Activated T-helper 2 cell treated with anti-CD3 and anti-CD28 coated beads, Interferon-gamma antibody, Interleukin-2, Interleukin-4, amounts not matched to agents 10 μg/mL and 5 μg/mL and 100 μg/mL, durations not matched to agents 14 hours and 24 hours and 36 hours (primary cell): ENCODE data around the gene ST6GALNAC2. TPM values are rescaled to one million over a fixed set of nuclear protein-coding genes. Genes with fewer than 3 reads are reported as not detected.

Source experiments
- DNase-seq: peaks from one replicate; pipeline ENCODE4 v3.0.0; 2021; ENCODE audit warnings: low spot score
- H3K27ac Mint-ChIP-seq: one replicate; pipeline ENCODE4 v1.8.0; 2021; ENCODE audit warnings: mixed read lengths
- H3K27me3 Mint-ChIP-seq: one replicate; pipeline ENCODE4 v1.8.0; 2021; ENCODE audit warnings: low read depth, mixed read lengths
- H3K36me3 Mint-ChIP-seq: one replicate; pipeline ENCODE4 v1.8.0; 2021; ENCODE audit warnings: low read depth, mixed read lengths
- H3K4me1 Mint-ChIP-seq: one replicate; pipeline ENCODE4 v1.8.0; 2021; ENCODE audit warnings: low read depth, mixed read lengths
- H3K4me3 Mint-ChIP-seq: one replicate; pipeline ENCODE4 v1.8.0; 2021; ENCODE audit warnings: low read depth, mild to moderate bottlenecking, moderate library complexity, mixed read lengths
- H3K9me3 Mint-ChIP-seq: one replicate; pipeline ENCODE4 v1.8.0; 2021; ENCODE audit warnings: mixed read lengths
- intact Hi-C: fragments of 100-400 bp; cut with micrococcal nuclease; formaldehyde crosslinking; loops from one replicate; pipeline ENCODE4 v1.15.1; 2023
- total RNA-seq: library from RNA; stranded (reverse); gene quantifications from 2 replicates; pipeline ENCODE4 v1.2.3, GENCODE V29; 2022

The ST6GALNAC2 gene
- total RNA-seq, 1 donor from 2014 or later, result 0.41 TPM

- H3K36me3 Mint-ChIP-seq, result no peaks in the 10 kb centered on the region
- no peaks in the 10 kb centered on the region for H3K9me3 Mint-ChIP-seq
- H3K4me3 Mint-ChIP-seq, result no peak overlapping the region
Observed at GRCh38 chr17:76593384-76593826, 7.7 kb upstream of the ST6GALNAC2 start.

GRCh38 chr17:76588182-76588581 lies 2.5 kb upstream of the ST6GALNAC2 start:
- H3K27ac Mint-ChIP-seq, result no peak overlapping the region
- no peak for DNase-seq
- no peaks in the 10 kb centered on the region for H3K36me3 Mint-ChIP-seq
- no peaks in the 10 kb centered on the region for H3K4me1 Mint-ChIP-seq
- intact Hi-C loops, result no loop called here
- peaks cover 56% of the 10 kb centered on the region for H3K27me3 Mint-ChIP-seq
- H3K4me3 Mint-ChIP-seq, result no peak overlapping the region
- no peaks in the 10 kb centered on the region for H3K9me3 Mint-ChIP-seq

More at GRCh38 chr17:76593384-76593826, 7.7 kb upstream of the ST6GALNAC2 start:
- Mint-ChIP-seq H3K27me3 (peaks cover 22% of the 10 kb centered on the region), H3K27ac (no peak overlapping the region), H3K4me1 (no peaks in the 10 kb centered on the region)
- DNase-seq, result no peak
- intact Hi-C loops, result no loop called here

- no peak for DNase-seq
- Mint-ChIP-seq H3K27me3 (peaks cover 63% of the 10 kb centered on the region), H3K4me1 (no peaks in the 10 kb centered on the region), H3K36me3 (no peaks in the 10 kb centered on the region), H3K4me3 (no peak overlapping the region), H3K9me3 (no peaks in the 10 kb centered on the region), H3K27ac (no peak overlapping the region)
- intact Hi-C loops, result no loop called here
Observed at GRCh38 chr17:76586741-76587487, 1.3 kb upstream of the ST6GALNAC2 start.

- Mint-ChIP-seq H3K27me3 (peaks cover 61% of the 10 kb centered on the region), H3K9me3 (no peaks in the 10 kb centered on the region), H3K4me1 (no peaks in the 10 kb centered on the region), H3K4me3 (peak overlapping the region; percentile 51), H3K27ac (no peak overlapping the region), H3K36me3 (no peaks in the 10 kb centered on the region)
- DNase-seq, result no peak
- intact Hi-C loops, result no loop called here
Observed at GRCh38 chr17:76585033-76585648, 519 bp downstream of the ST6GALNAC2 start.

GRCh38 chr17:76584427-76585032 lies 1.1 kb downstream of the ST6GALNAC2 start:
- Mint-ChIP-seq H3K27me3 (peaks cover 59% of the 10 kb centered on the region), H3K36me3 (no peaks in the 10 kb centered on the region), H3K9me3 (no peaks in the 10 kb centered on the region), H3K27ac (no peak overlapping the region), H3K4me3 (peak overlapping the region; percentile 51), H3K4me1 (peaks cover 2% of the 10 kb centered on the region)
- DNase-seq, result no peak
- intact Hi-C loops, result no loop called here

- Mint-ChIP-seq H3K4me3 (no peak overlapping the region), H3K4me1 (peaks cover 2% of the 10 kb centered on the region)
Observed at GRCh38 chr17:76582660-76583059, 3.0 kb downstream of the ST6GALNAC2 start.

GRCh38 chr17:76581515-76581914 lies 4.1 kb downstream of the ST6GALNAC2 start:
- peaks cover 34% of the 10 kb centered on the region for H3K27me3 Mint-ChIP-seq
- no peak overlapping the region for H3K27ac Mint-ChIP-seq
- H3K36me3 Mint-ChIP-seq, result no peaks in the 10 kb centered on the region
- no peak overlapping the region for H3K4me3 Mint-ChIP-seq
- H3K4me1 Mint-ChIP-seq, result peaks cover 2% of the 10 kb centered on the region
- intact Hi-C loops, result no loop called here
- no peaks in the 10 kb centered on the region for H3K9me3 Mint-ChIP-seq
- no peak for DNase-seq

More at GRCh38 chr17:76582660-76583059, 3.0 kb downstream of the ST6GALNAC2 start:
- no peak overlapping the region for H3K27ac Mint-ChIP-seq
- no peaks in the 10 kb centered on the region for H3K36me3 Mint-ChIP-seq
- no peak for DNase-seq
- H3K27me3 Mint-ChIP-seq, result peaks cover 44% of the 10 kb centered on the region
- H3K9me3 Mint-ChIP-seq, result no peaks in the 10 kb centered on the region
- intact Hi-C loops, result no loop called here

- peaks cover 20% of the 10 kb centered on the region for H3K27me3 Mint-ChIP-seq
- H3K4me1 Mint-ChIP-seq, result peaks cover 2% of the 10 kb centered on the region
- H3K36me3 Mint-ChIP-seq, result no peaks in the 10 kb centered on the region
- DNase-seq, result no peak
- no peak overlapping the region for H3K4me3 Mint-ChIP-seq
- no peaks in the 10 kb centered on the region for H3K9me3 Mint-ChIP-seq
- intact Hi-C loops, result no loop called here
- H3K27ac Mint-ChIP-seq, result no peak overlapping the region
Observed at GRCh38 chr17:76579281-76579680, 6.4 kb downstream of the ST6GALNAC2 start.

GRCh38 chr17:76578376-76578775 lies 7.3 kb downstream of the ST6GALNAC2 start:
- no peaks in the 10 kb centered on the region for H3K36me3 Mint-ChIP-seq
- H3K9me3 Mint-ChIP-seq, result no peaks in the 10 kb centered on the region
- H3K4me1 Mint-ChIP-seq, result peaks cover 2% of the 10 kb centered on the region
- intact Hi-C loops, result no loop called here
- no peak overlapping the region for H3K4me3 Mint-ChIP-seq
- H3K27me3 Mint-ChIP-seq, result peaks cover 11% of the 10 kb centered on the region
- no peak overlapping the region for H3K27ac Mint-ChIP-seq
- DNase-seq, result no peak

GRCh38 chr17:76577876-76578275 lies 7.8 kb downstream of the ST6GALNAC2 start:
- H3K9me3 Mint-ChIP-seq, result no peaks in the 10 kb centered on the region
- H3K27me3 Mint-ChIP-seq, result peaks cover 6% of the 10 kb centered on the region
- H3K4me1 Mint-ChIP-seq, result peaks cover 2% of the 10 kb centered on the region
- no peak overlapping the region for H3K4me3 Mint-ChIP-seq
- DNase-seq, result no peak
- H3K27ac Mint-ChIP-seq, result no peak overlapping the region
- no peaks in the 10 kb centered on the region for H3K36me3 Mint-ChIP-seq
- intact Hi-C loops, result no loop called here

- H3K4me3 Mint-ChIP-seq, result no peak overlapping the region
- no peak overlapping the region for H3K27ac Mint-ChIP-seq
- no peak for DNase-seq
- peaks cover 2% of the 10 kb centered on the region for H3K4me1 Mint-ChIP-seq
- H3K36me3 Mint-ChIP-seq, result no peaks in the 10 kb centered on the region
- no peaks in the 10 kb centered on the region for H3K27me3 Mint-ChIP-seq
- intact Hi-C loops, result no loop called here
- no peaks in the 10 kb centered on the region for H3K9me3 Mint-ChIP-seq
Observed at GRCh38 chr17:76576189-76576588, 9.5 kb downstream of the ST6GALNAC2 start.

- H3K27me3 Mint-ChIP-seq, result no peaks in the 10 kb centered on the region
- no peak for DNase-seq
- peaks cover 2% of the 10 kb centered on the region for H3K4me1 Mint-ChIP-seq
- no peak overlapping the region for H3K27ac Mint-ChIP-seq
- H3K36me3 Mint-ChIP-seq, result no peaks in the 10 kb centered on the region
- no peaks in the 10 kb centered on the region for H3K9me3 Mint-ChIP-seq
- intact Hi-C loops, result no loop called here
- H3K4me3 Mint-ChIP-seq, result no peak overlapping the region
Observed at GRCh38 chr17:76575570-76575969, 10.1 kb downstream of the ST6GALNAC2 start.

GRCh38 chr17:76574166-76574565 lies 11.5 kb downstream of the ST6GALNAC2 start:
- DNase-seq, result no peak
- H3K27me3 Mint-ChIP-seq, result no peaks in the 10 kb centered on the region
- H3K4me3 Mint-ChIP-seq, result no peak overlapping the region
- H3K36me3 Mint-ChIP-seq, result no peaks in the 10 kb centered on the region
- intact Hi-C loops, result no loop called here
- H3K9me3 Mint-ChIP-seq, result no peaks in the 10 kb centered on the region
- H3K4me1 Mint-ChIP-seq, result no peaks in the 10 kb centered on the region
- no peak overlapping the region for H3K27ac Mint-ChIP-seq
